Measurements from ENCODE around the gene ANKRD22.
"Not testable (repeated sequence)": the region's sequence is repeated elsewhere in the genome, so short reads cannot be mapped to it uniquely, and the experiment has no call there.

The ANKRD22 gene

GRCh38 chr10:88838766-88839350 is 12.8 kb downstream of the ANKRD22 start:
- no peak overlapping the region for H2BK120ac ChIP-seq (ENCODE audit: low read depth, low read length)

DNA sequence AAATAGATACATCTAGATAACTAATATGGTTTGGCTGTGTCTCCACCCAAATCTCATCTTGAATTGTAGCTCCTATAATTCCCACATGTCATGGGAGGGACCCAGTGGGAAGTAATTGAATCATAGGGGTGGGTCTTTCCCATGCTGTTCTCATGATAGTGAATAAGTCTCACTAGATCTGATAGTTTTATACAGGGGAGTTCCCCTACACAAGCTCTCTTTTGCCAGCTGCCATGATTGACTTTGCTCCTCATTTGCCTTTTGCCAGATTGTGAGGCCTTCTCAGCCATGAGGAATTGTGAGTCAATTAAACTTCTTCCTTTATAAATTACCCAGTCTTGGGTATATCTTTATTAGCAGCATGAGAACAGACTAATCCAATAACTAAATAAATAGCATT is 14.0 kb downstream of the ANKRD22 start:
- not testable (repeated sequence) for H3K4me1 ChIP-seq (ENCODE audit: control insufficient read depth, low read depth, low read length); H3K4me3 ChIP-seq (ENCODE audit: low read length); H2AK5ac ChIP-seq (ENCODE audit: low read length); H3K79me2 ChIP-seq (ENCODE audit: control insufficient read depth, insufficient read depth, low read length); H3K23ac ChIP-seq (ENCODE audit: low read length); H2BK120ac ChIP-seq (ENCODE audit: low read depth, low read length); H4K8ac ChIP-seq (ENCODE audit: low read depth, low read length); H3K4me2 ChIP-seq (ENCODE audit: low read length); H2BK15ac ChIP-seq (replicated peaks; ENCODE audit: low read depth); H3K18ac ChIP-seq (ENCODE audit: low read length); H2BK5ac ChIP-seq (ENCODE audit: low read length); H4K5ac ChIP-seq (ENCODE audit: low read length); H3K27me3 ChIP-seq (ENCODE audit: insufficient read depth, low read length, poor library complexity); H3K36me3 ChIP-seq (ENCODE audit: control insufficient read depth, insufficient read depth, low read length); H3K56ac ChIP-seq (ENCODE audit: low read length); DNase-seq; H3K27ac ChIP-seq (ENCODE audit: low read depth, low read length); H3K4ac ChIP-seq (ENCODE audit: low read depth, low read length); H3K9ac ChIP-seq (ENCODE audit: low read length); H3K79me1 ChIP-seq (ENCODE audit: low read length)

More at GRCh38 chr10:88838766-88839350, 12.8 kb downstream of the ANKRD22 start:
- no peaks in the 10 kb centered on the region for H3K79me1 ChIP-seq (ENCODE audit: low read length)
- no peak overlapping the region for H3K27ac ChIP-seq (ENCODE audit: low read depth, low read length)
- no peak overlapping the region for H3K18ac ChIP-seq (ENCODE audit: low read length)
- no peaks in the 10 kb centered on the region for H3K79me2 ChIP-seq (ENCODE audit: control insufficient read depth, insufficient read depth, low read length)
- no peak overlapping the region for H2BK15ac ChIP-seq (replicated peaks; ENCODE audit: low read depth)
- peak; percentile 13 for DNase-seq
- H3K23ac ChIP-seq (ENCODE audit: low read length), result no peak overlapping the region
- no peak overlapping the region for H3K4me2 ChIP-seq (ENCODE audit: low read length)
- no peak overlapping the region for H3K4me3 ChIP-seq (ENCODE audit: low read length)
- no peak overlapping the region for H2BK5ac ChIP-seq (ENCODE audit: low read length)
- peaks cover under 1% of the 10 kb centered on the region for H3K27me3 ChIP-seq (ENCODE audit: insufficient read depth, low read length, poor library complexity)
- H3K36me3 ChIP-seq (ENCODE audit: control insufficient read depth, insufficient read depth, low read length), result no peaks in the 10 kb centered on the region
- no peak overlapping the region for H3K9ac ChIP-seq (ENCODE audit: low read length)
- H2AK5ac ChIP-seq (ENCODE audit: low read length), result no peak overlapping the region
- H3K56ac ChIP-seq (ENCODE audit: low read length), result no peak overlapping the region
- H4K8ac ChIP-seq (ENCODE audit: low read depth, low read length), result no peak overlapping the region
- H4K5ac ChIP-seq (ENCODE audit: low read length), result no peak overlapping the region
- H3K4ac ChIP-seq (ENCODE audit: low read depth, low read length), result no peak overlapping the region
- no CpG with 5 or more reads among the region's 5 CpGs for WGBS (ENCODE audit: extremely low coverage, insufficient coverage, low lambda C conversion rate)
- no peaks in the 10 kb centered on the region for H3K4me1 ChIP-seq (ENCODE audit: control insufficient read depth, low read depth, low read length)

GRCh38 chr10:88835910-88836221 is 15.8 kb downstream of the ANKRD22 start:
- no peak overlapping the region for H3K27ac ChIP-seq (ENCODE audit: low read depth, low read length)
- no CpG with 5 or more reads among the region's 2 CpGs for WGBS (ENCODE audit: extremely low coverage, insufficient coverage, low lambda C conversion rate)
- no peaks in the 10 kb centered on the region for H3K79me2 ChIP-seq (ENCODE audit: control insufficient read depth, insufficient read depth, low read length)
- peaks cover 3% of the 10 kb centered on the region for H3K27me3 ChIP-seq (ENCODE audit: insufficient read depth, low read length, poor library complexity)
- no peak overlapping the region for H3K56ac ChIP-seq (ENCODE audit: low read length)
- no peak overlapping the region for H3K4ac ChIP-seq (ENCODE audit: low read depth, low read length)
- DNase-seq, result no peak
- no peak overlapping the region for H4K8ac ChIP-seq (ENCODE audit: low read depth, low read length)
- no peak overlapping the region for H3K4me2 ChIP-seq (ENCODE audit: low read length)
- no peak overlapping the region for H4K5ac ChIP-seq (ENCODE audit: low read length)
- no peaks in the 10 kb centered on the region for H3K4me1 ChIP-seq (ENCODE audit: control insufficient read depth, low read depth, low read length)
- H2AK5ac ChIP-seq (ENCODE audit: low read length), result no peak overlapping the region
- H3K36me3 ChIP-seq (ENCODE audit: control insufficient read depth, insufficient read depth, low read length), result no peaks in the 10 kb centered on the region
- no peak overlapping the region for H3K4me3 ChIP-seq (ENCODE audit: low read length)
- H2BK5ac ChIP-seq (ENCODE audit: low read length), result no peak overlapping the region
- no peak overlapping the region for H3K9ac ChIP-seq (ENCODE audit: low read length)
- no peak overlapping the region for H2BK120ac ChIP-seq (ENCODE audit: low read depth, low read length)
- no peak overlapping the region for H3K23ac ChIP-seq (ENCODE audit: low read length)
- H2BK15ac ChIP-seq (replicated peaks; ENCODE audit: low read depth), result no peak overlapping the region
- H3K18ac ChIP-seq (ENCODE audit: low read length), result no peak overlapping the region
- no peaks in the 10 kb centered on the region for H3K79me1 ChIP-seq (ENCODE audit: low read length)

- Histone ChIP-seq H3K79me2 (ENCODE audit: control insufficient read depth, insufficient read depth, low read length) (no peaks in the 10 kb centered on the region), H4K5ac (ENCODE audit: low read length) (no peak overlapping the region), H3K23ac (ENCODE audit: low read length) (no peak overlapping the region), H4K8ac (ENCODE audit: low read depth, low read length) (no peak overlapping the region), H2BK5ac (ENCODE audit: low read length) (no peak overlapping the region), H3K4me2 (ENCODE audit: low read length) (no peak overlapping the region), H3K18ac (ENCODE audit: low read length) (no peak overlapping the region), H3K9ac (ENCODE audit: low read length) (no peak overlapping the region), H3K4me1 (ENCODE audit: control insufficient read depth, low read depth, low read length) (no peaks in the 10 kb centered on the region), H3K27ac (ENCODE audit: low read depth, low read length) (no peak overlapping the region), H3K56ac (ENCODE audit: low read length) (no peak overlapping the region), H2AK5ac (ENCODE audit: low read length) (no peak overlapping the region), H3K4me3 (ENCODE audit: low read length) (no peak overlapping the region), H3K4ac (ENCODE audit: low read depth, low read length) (no peak overlapping the region), H2BK120ac (ENCODE audit: low read depth, low read length) (no peak overlapping the region), H3K36me3 (ENCODE audit: control insufficient read depth, insufficient read depth, low read length) (no peaks in the 10 kb centered on the region), H2BK15ac (replicated peaks; ENCODE audit: low read depth) (no peak overlapping the region), H3K27me3 (ENCODE audit: insufficient read depth, low read length, poor library complexity) (peaks cover 3% of the 10 kb centered on the region), H3K79me1 (ENCODE audit: low read length) (no peaks in the 10 kb centered on the region)
- peak; percentile 82 for DNase-seq
- WGBS (ENCODE audit: extremely low coverage, insufficient coverage, low lambda C conversion rate), result no CpG with 5 or more reads among the region's 10 CpGs
These were observed 16.3 kb downstream of the ANKRD22 start for GRCh38 chr10:88835096-88835909.

DNA sequence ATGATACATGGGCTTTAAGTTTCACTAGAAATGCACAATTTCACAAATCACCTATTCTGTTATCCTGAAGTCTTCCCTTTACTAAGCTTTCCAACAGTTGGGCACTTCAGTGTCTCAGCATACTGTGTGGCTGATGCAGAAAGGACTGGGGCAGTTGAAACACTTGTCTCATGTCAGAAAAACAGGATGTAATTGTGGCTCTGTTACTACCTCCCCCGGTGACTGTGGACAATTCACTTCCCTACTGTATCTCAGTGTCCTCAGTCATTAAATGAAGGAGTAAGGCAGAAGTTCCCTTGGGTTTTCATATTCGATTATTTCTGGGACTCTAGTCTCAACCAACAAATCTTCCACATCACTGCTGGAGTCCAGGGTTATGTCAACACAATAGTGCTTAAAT is 17.9 kb downstream of the ANKRD22 start:
- Histone ChIP-seq H3K4me3 (ENCODE audit: low read length) (no peak overlapping the region), H3K18ac (ENCODE audit: low read length) (no peak overlapping the region), H3K4ac (ENCODE audit: low read depth, low read length) (no peak overlapping the region), H3K79me2 (ENCODE audit: control insufficient read depth, insufficient read depth, low read length) (no peaks in the 10 kb centered on the region), H2AK5ac (ENCODE audit: low read length) (no peak overlapping the region), H3K56ac (ENCODE audit: low read length) (no peak overlapping the region), H3K4me2 (ENCODE audit: low read length) (no peak overlapping the region), H3K23ac (ENCODE audit: low read length) (no peak overlapping the region), H4K8ac (ENCODE audit: low read depth, low read length) (no peak overlapping the region), H2BK15ac (replicated peaks; ENCODE audit: low read depth) (no peak overlapping the region), H3K4me1 (ENCODE audit: control insufficient read depth, low read depth, low read length) (no peaks in the 10 kb centered on the region), H3K36me3 (ENCODE audit: control insufficient read depth, insufficient read depth, low read length) (no peaks in the 10 kb centered on the region), H4K5ac (ENCODE audit: low read length) (no peak overlapping the region), H3K9ac (ENCODE audit: low read length) (no peak overlapping the region), H3K27me3 (ENCODE audit: insufficient read depth, low read length, poor library complexity) (peaks cover 3% of the 10 kb centered on the region), H3K27ac (ENCODE audit: low read depth, low read length) (no peak overlapping the region), H2BK5ac (ENCODE audit: low read length) (no peak overlapping the region), H3K79me1 (ENCODE audit: low read length) (no peaks in the 10 kb centered on the region), H2BK120ac (ENCODE audit: low read depth, low read length) (no peak overlapping the region)
- DNase-seq, result no peak
- no CpG with 5 or more reads among the region's 2 CpGs for WGBS (ENCODE audit: extremely low coverage, insufficient coverage, low lambda C conversion rate)

DNA sequence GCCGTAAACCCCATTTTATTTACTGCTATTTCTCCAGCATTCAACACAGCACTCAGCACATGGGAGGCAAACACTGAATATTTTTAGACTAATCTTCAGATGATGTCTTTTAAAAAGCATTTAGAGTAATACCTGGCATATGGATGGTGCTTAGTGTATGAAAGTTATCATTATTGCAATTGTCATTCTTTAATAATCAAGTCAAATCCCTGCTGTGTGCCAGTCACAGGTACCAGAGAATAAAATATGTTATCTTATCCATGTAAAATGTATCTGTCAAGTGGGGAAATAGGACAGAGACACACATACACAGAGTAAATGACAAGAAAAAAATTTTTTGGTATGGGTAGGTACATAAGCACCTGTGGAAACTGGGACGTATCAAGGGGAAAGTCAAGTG is 18.5 kb downstream of the ANKRD22 start:
- Histone ChIP-seq H3K9ac (ENCODE audit: low read length) (no peak overlapping the region), H3K18ac (ENCODE audit: low read length) (no peak overlapping the region), H3K79me2 (ENCODE audit: control insufficient read depth, insufficient read depth, low read length) (no peaks in the 10 kb centered on the region), H3K4me1 (ENCODE audit: control insufficient read depth, low read depth, low read length) (no peaks in the 10 kb centered on the region), H3K23ac (ENCODE audit: low read length) (no peak overlapping the region), H2BK120ac (ENCODE audit: low read depth, low read length) (no peak overlapping the region), H3K56ac (ENCODE audit: low read length) (no peak overlapping the region), H3K4me2 (ENCODE audit: low read length) (no peak overlapping the region), H3K36me3 (ENCODE audit: control insufficient read depth, insufficient read depth, low read length) (no peaks in the 10 kb centered on the region), H4K8ac (ENCODE audit: low read depth, low read length) (no peak overlapping the region), H4K5ac (ENCODE audit: low read length) (no peak overlapping the region), H3K27me3 (ENCODE audit: insufficient read depth, low read length, poor library complexity) (peaks cover 3% of the 10 kb centered on the region), H2AK5ac (ENCODE audit: low read length) (no peak overlapping the region), H2BK5ac (ENCODE audit: low read length) (no peak overlapping the region), H3K4ac (ENCODE audit: low read depth, low read length) (no peak overlapping the region), H3K27ac (ENCODE audit: low read depth, low read length) (no peak overlapping the region), H3K79me1 (ENCODE audit: low read length) (no peaks in the 10 kb centered on the region), H2BK15ac (replicated peaks; ENCODE audit: low read depth) (no peak overlapping the region), H3K4me3 (ENCODE audit: low read length) (no peak overlapping the region)
- no CpG with 5 or more reads among the region's 2 CpGs for WGBS (ENCODE audit: extremely low coverage, insufficient coverage, low lambda C conversion rate)
- DNase-seq, result no peak

Data from mesendoderm (in vitro differentiated cells).